GM13976 (cell line): ENCODE measurements around the gene MSH3.

Source experiments
- DNase-seq: peaks from one replicate; pipeline ENCODE4 v3.0.0; 2012; ENCODE audit warnings: low spot score
- CTCF ChIP-seq: IDR thresholded peaks from 2 replicates; pipeline ENCODE4 v1.5.1; 2012; ENCODE audit warnings: borderline replicate concordance, mild to moderate bottlenecking; ENCODE audit not compliant: insufficient read depth; ENCODE audit errors: extremely low read depth, missing control alignments, control extremely low read depth
- in situ Hi-C: fragments of 300-500 bp; cut with MboI; formaldehyde crosslinking; loops from one replicate; pipeline ENCODE4 v1.12.0; 2022; ENCODE audit warnings: low sequenced_read_pairs, mixed read lengths, inconsistent platforms; ENCODE audit not compliant: unreplicated experiment

Gene MSH3

DNA sequence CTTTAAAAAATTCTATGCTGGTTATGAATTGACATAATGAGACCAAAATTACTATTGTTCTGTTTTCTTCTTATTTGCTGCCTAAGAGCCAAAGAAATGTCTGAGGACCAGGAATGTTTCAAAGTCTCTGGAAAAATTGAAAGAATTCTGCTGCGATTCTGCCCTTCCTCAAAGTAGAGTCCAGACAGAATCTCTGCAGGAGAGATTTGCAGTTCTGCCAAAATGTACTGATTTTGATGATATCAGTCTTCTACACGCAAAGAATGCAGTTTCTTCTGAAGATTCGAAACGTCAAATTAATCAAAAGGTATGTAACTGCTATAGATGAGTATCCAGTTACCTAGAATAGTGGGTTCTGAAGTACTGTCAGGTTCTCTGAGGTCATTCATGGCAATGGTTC lies 10.6 kb downstream of the MSH3 start:
- no peak for DNase-seq
- TF ChIP-seq CTCF = no peak
- in situ Hi-C loops = loop anchor here (25.0 kb wide), 2 partner anchors 178 to 553 kb away; partner anchors contain the start of gene FAM151B

- in situ Hi-C loops = loop anchor here (25.0 kb wide), 2 partner anchors 180 to 555 kb away; partner anchors contain the start of gene FAM151B
- no peak for TF ChIP-seq CTCF
- DNase-seq = no peak
Observed at GRCh38 chr5:80667384-80667783, 12.9 kb downstream of the MSH3 start.

DNA sequence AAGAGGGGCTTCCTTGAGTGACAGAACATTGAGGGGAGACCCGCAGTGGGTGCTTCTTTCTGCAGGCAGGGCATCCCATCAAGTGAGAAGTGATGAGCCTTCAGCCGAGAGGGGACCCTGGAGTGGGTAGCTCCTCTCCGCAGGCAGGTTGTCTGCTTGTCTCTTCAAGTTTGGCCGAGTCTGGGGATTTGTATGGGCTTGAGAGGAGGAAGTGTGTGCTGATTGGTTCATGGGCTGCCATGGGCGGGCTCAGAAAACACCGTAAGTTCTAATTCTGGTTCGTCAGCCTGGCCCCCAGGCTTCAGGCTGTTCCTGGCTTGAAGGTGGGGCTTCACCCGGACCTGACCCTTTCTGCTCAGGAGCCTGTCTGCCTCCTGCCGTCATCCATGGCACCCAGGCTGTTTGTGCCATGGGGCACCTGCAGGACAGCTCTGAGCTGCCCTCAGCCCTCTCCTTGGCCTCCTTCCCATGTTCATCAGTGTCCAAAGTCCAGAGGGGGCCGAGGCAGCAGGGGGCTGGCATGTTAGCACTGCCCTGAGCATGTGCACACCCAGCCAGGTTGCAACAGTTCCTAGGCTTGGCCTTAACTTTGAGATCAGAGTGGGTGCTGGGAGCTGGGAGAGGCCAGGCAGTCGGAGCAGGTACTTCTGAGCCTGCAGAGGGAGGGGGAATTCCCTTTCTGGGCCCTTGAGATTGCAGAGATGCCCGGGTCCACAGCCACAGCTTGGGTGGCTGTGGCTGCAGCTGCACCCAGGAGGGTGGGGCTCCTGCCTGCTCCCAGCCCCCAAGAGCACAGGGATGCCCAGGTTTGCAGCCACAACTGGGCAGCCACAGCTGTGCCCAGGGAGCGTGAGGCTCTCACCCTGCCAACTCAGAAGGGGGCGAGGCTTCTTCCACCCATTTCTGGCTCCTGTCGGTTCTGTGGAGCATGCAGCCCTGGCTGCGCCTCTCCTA lies 13.8 kb downstream of the MSH3 start:
- TF ChIP-seq CTCF = no peak
- peak; percentile 44 for DNase-seq
- in situ Hi-C loops = loop anchor here (25.0 kb wide), 2 partner anchors 181 to 556 kb away; partner anchors contain the start of gene FAM151B

DNA sequence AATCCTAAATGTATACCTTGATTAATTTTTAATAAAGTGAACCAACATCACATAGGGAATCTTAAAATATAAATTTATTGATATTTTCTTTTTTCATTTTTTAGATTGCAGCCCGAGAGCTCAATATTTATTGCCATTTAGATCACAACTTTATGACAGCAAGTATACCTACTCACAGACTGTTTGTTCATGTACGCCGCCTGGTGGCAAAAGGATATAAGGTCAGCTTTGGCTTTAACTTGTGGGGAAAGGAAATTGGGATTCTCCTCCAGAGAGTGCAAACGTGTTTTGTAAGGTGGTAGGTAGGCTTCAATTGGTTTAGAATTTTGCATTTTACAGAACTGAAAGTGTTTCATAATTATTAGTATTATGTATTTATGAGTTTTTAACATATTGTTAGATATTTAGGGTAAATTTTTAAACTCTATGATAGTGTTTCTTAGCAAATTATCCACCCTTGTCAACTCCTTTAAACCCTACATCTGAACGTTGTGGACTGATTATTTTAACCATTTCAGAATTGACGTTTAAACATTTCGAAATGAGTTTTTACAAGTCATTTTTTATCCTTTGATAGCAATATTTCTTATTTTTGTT lies 17.8 kb downstream of the MSH3 start:
- TF ChIP-seq CTCF = peak; percentile 77
- in situ Hi-C loops = loop anchor here (25.0 kb wide), 2 partner anchors 185 to 560 kb away; partner anchors contain the start of gene FAM151B
- peak; percentile 63 for DNase-seq

DNA sequence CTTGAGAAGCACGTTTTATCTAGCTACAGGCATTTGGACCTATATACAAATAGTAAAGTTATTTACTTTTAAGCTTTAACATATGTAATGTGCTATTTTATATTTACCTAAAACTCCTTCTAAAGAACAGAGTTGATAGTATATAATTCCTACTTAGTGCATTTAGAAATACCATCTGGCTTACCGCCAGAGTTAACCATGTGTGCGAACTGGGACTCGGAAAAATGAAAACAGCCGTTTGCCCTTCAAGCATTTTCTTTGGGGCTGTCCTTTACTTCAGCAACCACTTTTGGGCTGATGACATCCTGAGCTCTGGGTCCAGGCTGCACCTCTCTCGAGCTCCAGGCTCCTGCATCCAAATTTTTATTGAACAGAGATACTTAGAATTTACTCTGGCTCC lies 22.3 kb downstream of the MSH3 start:
- no peak for DNase-seq
- TF ChIP-seq CTCF = no peak
- in situ Hi-C loops = no loop called here

DNA sequence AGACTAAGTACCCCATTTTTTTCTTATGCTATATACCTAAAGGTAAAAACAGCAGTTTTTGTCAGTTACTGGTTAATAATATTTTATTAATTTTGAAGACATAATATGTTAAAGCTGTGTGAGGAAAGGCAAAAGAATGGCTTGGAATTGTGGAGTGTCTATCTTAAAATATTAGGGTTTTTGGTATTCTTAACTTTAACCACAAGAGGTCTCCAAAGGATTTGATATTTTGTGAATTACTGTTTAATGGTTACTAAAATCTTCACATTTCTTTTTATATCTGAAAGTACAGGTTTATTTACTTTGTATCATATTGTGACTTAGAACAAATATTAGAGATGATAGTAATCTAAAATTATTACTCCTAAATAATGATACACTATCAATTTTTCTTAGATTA lies 32.3 kb downstream of the MSH3 start:
- TF ChIP-seq CTCF = no peak
- in situ Hi-C loops = loop anchor here (10.0 kb wide), 1 partner anchor 508 kb away; no protein-coding TSS in a partner anchor
- no peak for DNase-seq
